COLO829 (cell line): ENCODE results near the gene SCAMP4.

Experiments
- DNase-seq: peaks from one replicate; pipeline ENCODE4 v3.0.0; 2012; ENCODE audit warnings: low spot score

SCAMP4 gene

DNA sequence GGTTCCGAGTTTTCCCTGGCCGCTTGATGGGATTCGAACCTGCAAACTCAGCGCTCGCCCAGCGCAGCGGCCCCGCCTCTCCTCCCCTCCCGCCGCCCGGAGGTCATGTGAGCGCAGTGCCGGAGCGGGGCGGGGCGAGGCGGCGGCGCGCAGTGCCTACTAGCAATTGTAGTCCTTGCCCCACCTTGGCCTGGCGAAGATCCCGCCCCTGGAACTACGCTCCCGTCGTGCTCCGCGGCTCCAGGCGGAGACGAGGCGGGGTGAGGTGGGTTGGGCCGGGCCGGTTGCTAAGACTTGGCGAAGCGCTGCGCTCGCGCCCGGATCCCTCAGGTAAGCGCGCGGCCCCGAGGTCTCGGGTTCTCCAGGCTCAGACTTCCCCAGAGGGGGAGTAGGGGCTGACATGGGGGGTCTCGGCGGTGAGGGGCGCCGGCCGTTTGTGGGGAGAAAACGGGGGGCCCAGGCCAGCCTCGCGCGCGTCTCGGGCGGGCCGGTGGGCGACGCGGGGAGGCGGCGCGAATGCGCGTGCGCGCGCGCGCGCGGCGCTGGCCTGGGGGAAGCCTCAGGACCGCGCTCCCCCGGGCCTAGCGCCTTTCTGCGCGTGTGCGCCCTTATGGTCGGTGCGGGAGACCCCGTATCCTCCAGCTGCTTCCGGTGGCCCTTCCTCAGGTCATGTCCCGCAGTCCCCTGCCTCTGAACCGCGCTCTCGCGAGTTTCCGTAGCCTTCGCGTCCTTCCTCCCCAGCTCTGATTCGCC lies at the start of gene SCAMP4, which contains the start of gene ADAT3:
TSS of gene SCAMP4 (plus strand) at position 290 of the 753 bp plus-strand sequence. CDS start 9,621 bp downstream, outside the sequence.
TSS of gene ADAT3 (plus strand) at position 290 of the 753 bp plus-strand sequence. CDS start 6,649 bp downstream, outside the sequence.
- peak; percentile 96 for DNase-seq

DNA sequence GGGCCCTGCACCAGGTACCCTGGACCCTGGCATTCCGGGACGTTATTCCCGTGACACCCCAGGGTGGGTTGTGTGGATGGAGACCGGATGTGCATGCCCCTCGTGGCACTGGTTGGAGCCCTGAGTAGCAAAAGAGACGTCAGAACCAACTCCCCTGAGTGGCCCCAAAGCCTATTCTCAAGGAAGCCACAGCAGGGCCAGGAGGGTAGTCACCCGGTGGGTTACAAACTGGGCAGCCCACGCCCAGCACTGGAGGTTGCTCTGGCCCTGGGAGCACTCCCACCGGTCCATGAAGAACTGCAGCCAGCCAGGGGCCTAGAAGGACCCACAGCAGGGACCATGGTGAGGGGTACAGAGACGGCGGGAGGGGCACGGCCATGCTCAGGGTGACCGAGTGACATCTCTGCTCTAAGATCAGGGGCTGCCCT lies 49.4 kb upstream of the SCAMP4 start:
- DNase-seq: no peak

DNA sequence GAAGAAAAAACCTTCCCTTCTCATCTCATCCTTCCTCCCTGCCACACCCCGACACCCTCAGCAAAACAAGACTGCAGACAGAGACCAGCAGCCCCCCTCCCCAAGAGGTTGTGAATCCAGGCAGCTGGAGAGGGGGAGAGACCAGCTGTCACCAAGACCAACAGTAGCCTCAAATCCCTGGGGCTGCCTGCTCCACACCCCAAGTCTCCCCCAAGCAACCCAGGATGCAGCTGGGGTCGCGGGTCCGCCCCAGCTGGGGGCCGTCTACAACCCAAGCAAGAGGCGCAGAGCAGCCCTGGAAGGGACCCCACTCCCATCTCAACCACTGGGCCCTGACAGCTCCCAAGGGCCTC lies 48.9 kb upstream of the SCAMP4 start:
- DNase-seq: no peak

DNA sequence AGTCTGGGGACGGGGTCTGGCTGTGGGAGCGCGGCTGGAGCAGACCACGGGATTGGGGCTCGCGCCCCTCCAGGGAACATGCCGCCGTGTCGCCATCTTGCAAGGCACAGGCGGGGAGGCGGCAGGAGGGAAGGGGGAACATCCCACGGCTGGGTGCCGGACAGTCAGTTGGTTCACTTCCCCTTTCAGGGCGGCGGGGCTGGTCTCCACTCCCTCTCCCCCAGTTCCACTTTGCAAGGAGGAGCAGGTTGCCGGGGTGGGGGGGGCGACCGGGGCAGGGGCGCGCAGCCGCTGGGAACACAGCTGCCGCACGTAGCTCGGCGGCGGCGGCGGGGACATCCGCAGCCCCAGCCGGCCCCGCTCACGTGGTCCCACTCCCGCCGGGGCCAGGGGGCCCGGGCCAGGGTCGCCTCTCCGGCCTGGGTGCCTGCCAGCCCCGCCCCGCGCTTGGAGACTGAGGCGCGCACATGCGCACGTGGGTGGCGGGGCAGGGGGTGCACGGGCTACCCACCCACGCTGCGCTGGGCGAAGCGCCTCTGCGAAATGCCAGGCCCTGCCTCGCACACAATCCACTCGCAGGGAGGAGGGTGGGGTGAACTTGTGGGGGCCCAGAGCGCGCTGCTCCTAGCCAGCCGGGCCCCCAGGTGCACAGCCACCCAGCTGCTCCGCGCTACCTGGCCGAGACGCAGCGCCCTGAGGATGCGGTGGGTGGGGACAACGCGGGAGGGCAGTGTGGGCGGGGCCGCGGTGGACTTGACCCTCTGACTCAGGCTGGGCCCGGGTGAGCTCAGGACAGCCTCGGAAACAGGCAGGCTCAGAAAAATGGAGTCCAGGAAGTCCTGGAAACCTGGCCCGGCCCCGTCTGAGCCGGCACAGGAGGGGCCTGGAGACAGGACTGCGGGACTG lies 48.2 kb upstream of the SCAMP4 start:
- peak; percentile 62 for DNase-seq

GRCh38 chr19:1857648-1858326 lies 47.4 kb upstream of the SCAMP4 start:
- no peak for DNase-seq

DNA sequence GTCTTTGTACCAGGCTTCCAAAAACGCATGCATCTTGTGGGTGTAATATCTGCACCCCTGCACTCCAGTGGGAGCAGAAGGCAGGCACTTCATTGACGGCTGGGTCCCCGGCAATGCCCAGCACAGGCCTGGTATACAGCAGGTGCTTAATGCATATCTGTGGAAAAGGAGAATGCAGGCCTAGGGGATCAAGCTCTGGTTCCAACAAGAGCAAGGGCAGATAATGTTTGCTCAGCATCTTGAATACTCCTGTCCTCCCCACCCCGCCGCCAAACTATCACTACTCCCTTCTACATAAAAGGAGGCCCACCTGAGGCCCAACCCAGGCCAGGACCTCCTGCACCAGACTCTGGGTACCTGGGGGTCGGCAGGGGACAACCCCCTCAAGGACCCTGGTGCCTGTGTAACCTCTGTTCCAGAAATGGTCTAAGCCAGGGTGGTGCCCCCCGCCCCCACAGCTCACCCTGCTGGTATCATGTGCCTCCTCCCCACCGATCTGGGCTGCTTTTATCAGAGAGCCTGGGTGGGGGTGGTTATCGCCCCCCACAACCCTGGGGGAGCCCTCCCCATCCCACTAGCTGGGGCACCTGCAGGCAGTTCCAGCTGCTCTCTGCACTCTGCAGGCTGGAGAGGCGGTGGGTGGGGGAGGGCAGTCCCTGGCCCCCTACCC lies 46.7 kb upstream of the SCAMP4 start:
- DNase-seq: no peak

DNA sequence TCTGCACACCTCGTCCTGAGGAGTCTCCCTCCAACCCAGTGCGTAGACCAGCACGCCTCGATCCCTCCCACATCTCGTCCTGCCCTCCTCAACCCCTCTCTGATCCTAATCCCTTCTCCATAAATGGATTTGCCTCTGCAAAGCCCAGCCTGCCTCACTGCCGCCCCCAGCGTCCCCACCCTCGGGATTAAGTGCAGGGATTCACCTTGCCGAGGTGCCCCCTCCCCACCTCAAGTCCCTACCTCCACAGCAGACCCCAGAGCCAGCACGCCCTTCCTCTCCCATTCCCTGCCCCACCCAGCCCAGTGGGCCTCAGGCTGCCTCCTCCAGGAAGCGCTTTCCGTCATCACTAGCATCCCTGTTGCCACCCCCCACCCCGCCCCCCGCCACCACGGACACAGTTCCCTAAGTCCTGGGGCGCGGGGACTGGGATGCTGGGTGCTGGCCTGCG lies 45.8 kb upstream of the SCAMP4 start:
- DNase-seq: no peak

- peak; percentile 62 for DNase-seq
Measured at GRCh38 chr19:1860042-1860775, 45.0 kb upstream of the SCAMP4 start.

- no peak for DNase-seq
Measured at GRCh38 chr19:1860821-1861598, 44.2 kb upstream of the SCAMP4 start.

DNA sequence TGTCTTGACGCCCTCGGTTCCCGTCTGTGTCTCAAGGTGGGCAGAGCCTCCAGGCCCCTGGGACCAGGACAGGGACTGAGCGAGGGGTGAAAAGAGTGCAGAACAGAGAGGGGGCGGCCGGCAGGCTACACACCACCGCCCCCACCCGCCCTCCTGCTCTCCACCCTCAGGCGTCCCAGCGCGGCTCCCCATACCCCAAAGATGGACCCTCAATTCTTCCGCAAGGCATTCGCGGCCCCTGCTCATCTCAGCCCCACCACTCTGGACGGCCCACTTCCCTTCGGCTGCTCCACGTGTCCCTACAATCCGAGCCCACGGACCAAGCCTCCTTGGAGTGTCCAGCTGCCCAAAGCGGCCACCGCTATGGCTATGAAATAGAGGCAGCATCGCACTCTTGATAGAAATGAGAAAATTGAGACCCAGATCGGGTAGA lies 43.6 kb upstream of the SCAMP4 start:
- DNase-seq: no peak

DNA sequence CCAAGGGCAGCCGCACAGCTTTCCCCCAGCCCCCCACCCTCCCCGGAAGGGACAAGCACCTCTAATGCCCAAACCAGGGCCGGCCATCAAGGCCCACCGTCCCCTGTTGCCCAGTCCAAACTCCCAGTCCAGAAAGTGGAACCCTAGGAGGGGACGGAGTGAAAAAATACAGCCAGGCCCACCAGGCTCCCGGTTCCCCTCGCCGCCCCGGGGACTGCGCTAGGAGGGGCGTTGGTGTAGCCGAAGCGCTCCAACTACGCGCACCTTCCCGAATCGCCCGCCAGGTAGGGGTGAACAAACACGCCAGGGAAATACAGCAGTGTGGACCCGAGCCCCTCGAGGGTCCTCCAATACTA lies 43.2 kb upstream of the SCAMP4 start:
- no peak for DNase-seq

DNA sequence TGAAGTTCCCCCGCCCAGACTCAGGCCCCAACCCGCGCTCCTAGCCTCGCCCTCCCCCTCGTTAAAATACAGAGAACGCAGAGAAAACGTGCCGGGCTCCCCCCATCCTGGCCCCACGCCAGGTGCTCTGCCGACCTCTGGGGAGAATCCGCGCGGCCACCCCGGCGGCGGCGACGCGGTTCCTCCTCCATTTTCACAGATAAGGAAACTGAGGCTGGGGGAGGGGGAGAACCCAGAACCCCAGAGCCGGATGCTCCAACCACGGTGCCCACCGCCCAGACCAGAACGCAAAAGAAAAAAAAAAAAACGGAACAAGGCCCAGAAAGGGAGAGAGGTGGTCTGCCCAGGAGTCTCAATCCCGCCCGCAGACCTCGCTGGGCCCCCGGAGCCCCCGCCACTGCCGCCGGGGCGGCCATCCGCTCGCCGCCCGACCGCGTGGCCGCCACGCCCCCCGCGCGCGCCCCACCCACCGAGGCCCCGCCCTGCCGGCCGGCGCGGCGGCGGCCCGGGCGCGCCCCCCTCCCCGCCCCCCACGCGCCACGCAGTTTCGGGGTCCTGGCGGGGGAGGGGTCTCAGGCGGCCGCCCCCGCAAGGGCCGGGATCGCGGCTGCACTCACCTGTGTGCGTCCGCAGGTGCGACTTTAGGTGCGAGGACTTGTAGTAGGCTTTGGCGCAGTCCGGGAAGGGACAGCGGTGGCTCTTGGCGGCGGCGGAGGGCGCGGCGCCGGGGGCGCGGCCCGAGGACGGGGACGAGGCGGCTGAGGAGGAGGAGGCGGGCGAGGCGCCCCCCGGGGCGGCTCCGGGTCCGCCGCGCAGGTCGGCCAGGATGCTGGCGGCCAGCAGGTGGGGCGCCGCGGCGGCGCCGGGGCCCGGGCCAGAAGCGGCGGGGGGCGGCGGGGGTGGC lies 42.5 kb upstream of the SCAMP4 start:
- no peak for DNase-seq

DNA sequence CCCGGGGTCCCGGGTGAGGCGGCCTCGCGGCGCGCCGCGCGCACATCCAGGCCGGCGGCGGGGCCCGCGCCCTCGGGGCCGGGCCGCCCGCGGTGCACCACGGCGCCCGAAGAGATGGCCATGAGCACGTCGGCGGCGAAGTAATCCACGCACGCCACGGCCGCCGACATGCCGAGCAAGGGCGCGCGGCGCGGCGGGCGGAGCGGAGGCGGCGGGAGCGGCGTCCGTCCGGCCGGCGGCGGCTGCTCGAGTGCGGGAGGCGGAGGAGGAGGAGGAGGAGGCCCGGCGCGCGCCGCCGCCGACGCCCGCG lies 41.9 kb upstream of the SCAMP4 start, which contains the start of gene KLF16:
TSS of gene KLF16 (minus strand) at position 252 of the 310 bp plus-strand sequence. CDS start at position 170, 82 bp downstream.
- DNase-seq: no peak

DNA sequence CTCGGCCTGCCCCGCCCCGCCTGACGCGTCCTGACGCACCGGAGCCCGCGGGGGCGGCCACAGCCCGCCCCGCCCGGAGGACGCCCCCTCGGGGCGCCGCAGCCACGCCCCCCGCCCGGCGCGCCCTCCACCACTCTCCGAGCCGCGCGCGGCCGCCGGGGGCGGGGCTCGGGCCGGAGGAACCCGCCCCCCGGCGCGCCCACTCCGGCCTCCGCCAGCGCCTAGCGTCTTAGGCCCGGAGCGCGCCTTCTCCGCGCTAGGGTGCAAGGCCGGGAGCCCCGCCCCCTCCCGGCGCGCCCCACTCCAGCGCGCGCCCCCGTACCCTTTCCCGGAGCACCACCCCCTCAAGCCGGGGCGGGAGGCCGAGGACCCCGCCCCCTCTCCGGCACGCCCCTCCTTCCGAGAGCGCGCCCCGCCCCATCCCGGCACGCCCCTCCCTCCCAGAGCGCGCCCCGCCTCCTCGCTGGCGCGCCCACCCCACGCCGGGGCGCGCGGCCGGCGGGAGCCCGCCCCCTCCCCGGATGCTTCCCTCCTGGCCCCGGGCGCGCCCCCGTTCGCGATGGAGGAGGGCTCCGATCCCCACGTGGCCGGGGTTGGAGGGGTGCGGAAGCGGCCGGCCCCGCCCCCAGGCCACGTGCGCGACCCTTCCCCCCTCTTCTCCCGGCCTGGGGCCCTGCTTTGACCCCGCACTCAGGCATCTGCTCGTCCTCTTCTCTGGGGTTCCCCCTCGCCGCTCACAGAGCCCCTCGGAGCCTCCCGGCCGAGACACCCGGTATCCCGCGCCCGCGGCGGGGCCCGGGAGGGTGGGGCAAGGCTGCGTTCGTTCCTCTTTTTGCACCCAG lies 41.3 kb upstream of the SCAMP4 start:
- DNase-seq: peak; percentile 94

DNA sequence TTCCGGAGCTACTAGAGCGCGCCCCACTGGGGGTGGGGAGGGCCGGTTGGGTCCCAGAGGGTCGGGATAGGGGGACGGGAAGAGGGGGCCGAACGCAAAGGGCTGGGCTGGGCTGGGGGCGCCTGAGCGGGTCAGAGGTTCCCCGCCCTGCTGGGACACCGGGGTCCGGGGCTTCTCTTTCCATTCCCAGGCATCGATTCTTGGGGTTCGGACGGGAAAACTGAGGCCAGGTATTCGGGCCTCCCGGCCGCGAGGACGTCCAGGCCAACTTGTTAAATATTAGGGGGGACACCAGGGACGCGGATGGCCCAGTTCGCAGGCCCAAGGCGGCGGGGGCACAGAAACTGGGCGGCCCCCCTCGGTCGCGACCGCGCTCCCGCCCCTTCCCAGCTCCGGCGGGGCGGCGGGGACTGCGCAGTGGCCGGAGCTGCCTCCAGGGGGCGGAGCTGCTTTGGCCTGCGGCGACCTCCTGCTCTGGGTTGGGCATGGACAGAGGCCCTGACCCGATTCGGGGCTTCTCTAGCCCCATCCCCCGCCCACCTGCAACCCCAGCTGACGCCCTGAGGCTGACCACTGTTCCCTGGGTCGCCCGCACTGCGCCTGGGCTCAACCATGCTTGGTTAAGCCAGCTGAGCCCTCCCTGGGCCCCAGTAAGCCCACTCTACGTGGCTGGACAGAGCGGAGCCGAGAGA lies 40.6 kb upstream of the SCAMP4 start:
- no peak for DNase-seq

DNA sequence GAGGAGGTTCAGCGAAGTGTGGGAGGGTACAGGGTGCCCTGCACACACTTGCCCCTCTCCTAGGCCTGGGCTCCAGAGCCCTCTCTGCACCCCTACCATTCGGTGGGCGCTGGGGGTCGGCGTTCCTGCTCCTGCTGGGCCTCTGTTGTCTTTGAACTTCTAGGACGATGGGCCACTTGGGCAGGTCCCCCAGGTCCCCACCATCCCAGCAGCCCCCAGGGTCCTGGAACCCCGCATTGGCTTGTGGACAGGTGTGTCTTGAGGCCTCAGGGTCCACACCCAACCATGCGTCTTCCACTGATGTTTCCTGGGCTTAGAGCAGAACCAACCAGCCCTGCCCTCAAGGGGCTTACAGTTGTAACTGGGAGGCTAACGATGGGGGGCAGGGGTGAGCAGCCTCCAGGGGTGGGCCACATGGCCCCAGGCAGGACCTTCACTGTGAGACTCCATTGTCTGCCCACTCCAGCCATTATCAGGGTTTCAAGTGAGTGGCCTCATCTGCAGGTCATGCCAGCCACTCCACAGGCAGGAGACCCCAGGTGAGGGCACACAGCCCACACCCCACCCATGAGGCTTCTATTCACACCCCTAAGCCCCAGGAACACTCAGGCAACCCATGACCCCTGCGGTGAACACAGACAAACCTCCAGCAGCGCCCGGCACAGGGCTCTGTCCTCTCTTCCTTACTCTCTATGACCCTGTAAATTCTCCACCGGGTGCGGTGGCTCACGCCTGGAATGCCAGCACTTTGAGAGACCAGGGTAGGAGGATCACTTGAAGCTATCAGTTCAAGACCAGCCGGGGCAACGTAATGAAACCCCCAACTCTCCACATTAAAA lies 39.8 kb upstream of the SCAMP4 start:
- DNase-seq: no peak
